Neural cell (in vitro differentiated cells): ENCODE data around the gene EYA4.

Experiments used
- EP300 ChIP-seq: fragments of 450-650 bp; conservative IDR thresholded peaks from 2 replicates; pipeline ENCODE4 v1.6.1; 2014; ENCODE audit warnings: antibody characterized with exemption, mild to moderate bottlenecking, moderate library complexity; ENCODE audit not compliant: poor library complexity, severe bottlenecking
- POLR2AphosphoS5 ChIP-seq: IDR thresholded peaks from 2 replicates; pipeline ENCODE4 v1.6.1; 2012
- RAD21 ChIP-seq: fragments of 450-650 bp; conservative IDR thresholded peaks from 2 replicates; pipeline ENCODE4 v1.6.1; 2014; ENCODE audit warnings: antibody characterized with exemption, mild to moderate bottlenecking, moderate library complexity
- SMC3 ChIP-seq: fragments of 450-650 bp; conservative IDR thresholded peaks from 2 replicates; pipeline ENCODE4 v1.6.1; 2014; ENCODE audit warnings: antibody characterized with exemption, mild to moderate bottlenecking, moderate library complexity; ENCODE audit not compliant: poor library complexity
- TF ChIP-seq, protein P1 (sequence below): fragments of 450-650 bp; IDR thresholded peaks from 2 replicates; pipeline ENCODE4 v1.5.1; 2014; ENCODE audit warnings: antibody characterized with exemption, mild to moderate bottlenecking, moderate library complexity; ENCODE audit not compliant: poor library complexity, severe bottlenecking

DNA sequence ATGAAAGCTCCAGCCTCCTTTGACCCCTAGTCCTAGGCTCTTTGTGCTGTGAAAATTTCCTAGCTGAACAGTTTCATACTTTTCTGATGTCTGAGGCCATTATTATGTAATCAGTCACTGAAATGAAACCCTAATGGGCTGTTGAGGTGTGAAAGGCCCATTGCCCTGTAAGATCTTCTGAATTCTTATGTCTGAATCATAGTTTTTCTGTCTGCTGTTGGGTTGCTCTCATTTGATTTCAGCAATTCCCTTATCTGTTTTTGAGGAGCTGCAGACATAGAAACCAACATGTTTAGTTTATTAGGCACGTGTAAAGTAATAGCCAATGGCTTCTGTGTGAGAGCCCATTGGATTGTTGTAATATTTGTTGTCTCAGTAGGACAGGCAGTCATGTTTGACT lies 118.1 kb downstream of the EYA4 start:
- TF ChIP-seq, protein P1, sequence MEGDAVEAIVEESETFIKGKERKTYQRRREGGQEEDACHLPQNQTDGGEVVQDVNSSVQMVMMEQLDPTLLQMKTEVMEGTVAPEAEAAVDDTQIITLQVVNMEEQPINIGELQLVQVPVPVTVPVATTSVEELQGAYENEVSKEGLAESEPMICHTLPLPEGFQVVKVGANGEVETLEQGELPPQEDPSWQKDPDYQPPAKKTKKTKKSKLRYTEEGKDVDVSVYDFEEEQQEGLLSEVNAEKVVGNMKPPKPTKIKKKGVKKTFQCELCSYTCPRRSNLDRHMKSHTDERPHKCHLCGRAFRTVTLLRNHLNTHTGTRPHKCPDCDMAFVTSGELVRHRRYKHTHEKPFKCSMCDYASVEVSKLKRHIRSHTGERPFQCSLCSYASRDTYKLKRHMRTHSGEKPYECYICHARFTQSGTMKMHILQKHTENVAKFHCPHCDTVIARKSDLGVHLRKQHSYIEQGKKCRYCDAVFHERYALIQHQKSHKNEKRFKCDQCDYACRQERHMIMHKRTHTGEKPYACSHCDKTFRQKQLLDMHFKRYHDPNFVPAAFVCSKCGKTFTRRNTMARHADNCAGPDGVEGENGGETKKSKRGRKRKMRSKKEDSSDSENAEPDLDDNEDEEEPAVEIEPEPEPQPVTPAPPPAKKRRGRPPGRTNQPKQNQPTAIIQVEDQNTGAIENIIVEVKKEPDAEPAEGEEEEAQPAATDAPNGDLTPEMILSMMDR, result no peak
- TF ChIP-seq RAD21, result no peak
- TF ChIP-seq EP300, result no peak
- no peak for TF ChIP-seq POLR2AphosphoS5
- TF ChIP-seq SMC3, result no peak
